ENCODE measurements around the gene HINT3. TPM values are rescaled to one million over a fixed set of nuclear protein-coding genes. Genes with fewer than 3 reads are reported as not detected.
"Not testable (repeated sequence)": the region's sequence is repeated elsewhere in the genome, so short reads cannot be mapped to it uniquely, and the experiment has no call there.

Gene HINT3
- total RNA-seq, 1 donor from 2014 or later = 17.4 TPM

DNA sequence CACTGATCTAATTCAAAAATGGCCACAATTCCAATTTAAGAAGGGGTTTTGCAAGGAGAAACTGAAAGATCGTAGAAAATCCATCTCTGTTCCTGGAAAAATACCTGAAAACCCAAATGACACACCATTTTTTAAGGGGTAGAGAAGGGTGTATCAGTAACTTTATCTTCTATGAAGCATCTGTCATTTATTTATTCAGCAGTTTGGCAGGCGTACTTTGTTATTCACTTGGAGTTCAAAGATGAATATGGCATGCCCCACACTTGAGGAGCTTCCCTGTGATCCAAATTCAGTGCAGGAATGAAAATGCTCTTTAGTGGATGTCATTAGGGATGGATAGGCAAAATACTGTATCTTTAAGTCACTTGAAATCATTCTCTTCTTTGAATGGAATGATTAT lies 7.2 kb downstream of the HINT3 start:
- Mint-ChIP-seq H3K36me3 (ENCODE audit: low read depth) (peaks cover 13% of the 10 kb centered on the region), H3K4me1 (no peaks in the 10 kb centered on the region), H3K27me3 (ENCODE audit: low read depth) (no peaks in the 10 kb centered on the region), H3K9me3 (no peaks in the 10 kb centered on the region), H3K4me3 (no peak overlapping the region), H3K27ac (ENCODE audit: unreplicated experiment) (no peak overlapping the region)
- no peak for DNase-seq (ENCODE audit: low read depth, low spot score)
- TF ChIP-seq, protein P1, sequence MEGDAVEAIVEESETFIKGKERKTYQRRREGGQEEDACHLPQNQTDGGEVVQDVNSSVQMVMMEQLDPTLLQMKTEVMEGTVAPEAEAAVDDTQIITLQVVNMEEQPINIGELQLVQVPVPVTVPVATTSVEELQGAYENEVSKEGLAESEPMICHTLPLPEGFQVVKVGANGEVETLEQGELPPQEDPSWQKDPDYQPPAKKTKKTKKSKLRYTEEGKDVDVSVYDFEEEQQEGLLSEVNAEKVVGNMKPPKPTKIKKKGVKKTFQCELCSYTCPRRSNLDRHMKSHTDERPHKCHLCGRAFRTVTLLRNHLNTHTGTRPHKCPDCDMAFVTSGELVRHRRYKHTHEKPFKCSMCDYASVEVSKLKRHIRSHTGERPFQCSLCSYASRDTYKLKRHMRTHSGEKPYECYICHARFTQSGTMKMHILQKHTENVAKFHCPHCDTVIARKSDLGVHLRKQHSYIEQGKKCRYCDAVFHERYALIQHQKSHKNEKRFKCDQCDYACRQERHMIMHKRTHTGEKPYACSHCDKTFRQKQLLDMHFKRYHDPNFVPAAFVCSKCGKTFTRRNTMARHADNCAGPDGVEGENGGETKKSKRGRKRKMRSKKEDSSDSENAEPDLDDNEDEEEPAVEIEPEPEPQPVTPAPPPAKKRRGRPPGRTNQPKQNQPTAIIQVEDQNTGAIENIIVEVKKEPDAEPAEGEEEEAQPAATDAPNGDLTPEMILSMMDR (conservative IDR thresholded peaks at IDR 0.05) = no peak

DNA sequence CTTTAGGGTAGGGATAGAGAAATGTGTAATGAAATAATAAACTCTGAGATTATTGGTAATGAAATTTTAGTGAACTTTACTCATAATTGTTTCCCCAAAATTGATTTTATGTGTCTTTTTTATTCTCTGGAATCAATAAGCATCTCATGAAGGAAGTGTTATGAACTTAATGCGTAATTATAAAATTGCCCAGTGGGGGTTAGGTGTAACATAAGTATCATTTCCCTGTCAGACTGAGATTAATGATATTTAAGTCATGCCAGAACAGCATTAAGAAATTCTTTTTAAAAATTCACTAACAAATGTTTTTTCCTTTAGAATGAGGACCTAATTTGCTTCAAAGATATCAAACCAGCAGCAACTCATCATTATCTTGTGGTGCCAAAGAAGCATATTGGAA lies 10.0 kb downstream of the HINT3 start:
- Mint-ChIP-seq H3K36me3 (ENCODE audit: low read depth) (peaks cover 18% of the 10 kb centered on the region), H3K4me3 (no peak overlapping the region), H3K4me1 (no peaks in the 10 kb centered on the region), H3K27me3 (ENCODE audit: low read depth) (no peaks in the 10 kb centered on the region), H3K27ac (ENCODE audit: unreplicated experiment) (no peak overlapping the region), H3K9me3 (no peaks in the 10 kb centered on the region)
- TF ChIP-seq, protein P1 (conservative IDR thresholded peaks at IDR 0.05) = no peak
- no peak for DNase-seq (ENCODE audit: low read depth, low spot score)

DNA sequence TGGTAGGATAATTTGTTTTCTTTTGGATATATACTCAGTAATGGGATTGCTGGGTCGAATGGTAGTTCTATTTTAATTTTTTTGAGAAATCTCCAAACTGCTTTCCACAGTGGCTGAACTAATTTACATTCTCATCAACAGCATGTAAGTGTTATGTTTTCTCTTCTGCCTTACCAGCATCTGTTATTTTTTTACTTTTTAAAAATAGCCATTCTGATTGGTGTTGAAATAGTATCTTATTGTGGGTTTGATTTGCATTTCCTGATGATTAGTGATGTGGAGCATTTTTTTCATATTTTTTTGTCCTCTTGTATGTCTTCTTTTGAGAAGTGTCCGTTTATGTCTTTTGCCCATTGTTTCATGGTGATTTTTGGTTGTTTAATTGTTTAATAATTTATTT lies 11.9 kb downstream of the HINT3 start:
- H3K36me3 Mint-ChIP-seq (ENCODE audit: low read depth) = peaks cover 18% of the 10 kb centered on the region
- H3K9me3 Mint-ChIP-seq = no peaks in the 10 kb centered on the region
- TF ChIP-seq, protein P1 (conservative IDR thresholded peaks at IDR 0.05) = no peak
- no peaks in the 10 kb centered on the region for H3K4me1 Mint-ChIP-seq
- no peaks in the 10 kb centered on the region for H3K27me3 Mint-ChIP-seq (ENCODE audit: low read depth)
- no peak overlapping the region for H3K27ac Mint-ChIP-seq (ENCODE audit: unreplicated experiment)
- no peak for DNase-seq (ENCODE audit: low read depth, low spot score)
- H3K4me3 Mint-ChIP-seq = no peak overlapping the region

DNA sequence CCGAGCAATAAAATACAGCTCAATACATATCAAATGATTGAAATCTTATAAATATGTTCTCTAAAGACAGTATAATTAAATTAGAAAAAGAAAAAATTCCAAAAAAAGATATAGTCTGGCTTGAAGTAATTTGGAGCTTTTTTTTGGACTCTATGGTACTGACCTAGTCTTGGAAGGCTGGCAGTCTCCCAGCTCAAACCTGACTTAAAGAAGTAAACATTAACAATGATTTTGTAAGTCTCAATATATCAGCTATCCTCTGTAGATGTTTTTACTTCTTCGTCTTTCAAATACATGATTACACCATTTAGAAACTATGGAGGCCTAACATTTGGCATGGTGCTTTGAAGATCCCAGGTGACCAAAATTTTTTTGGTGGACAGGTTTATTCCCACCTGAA lies 14.2 kb downstream of the HINT3 start:
- TF ChIP-seq, protein P1 (conservative IDR thresholded peaks at IDR 0.05) = no peak
- Mint-ChIP-seq H3K4me1 (peaks cover 4% of the 10 kb centered on the region), H3K27me3 (ENCODE audit: low read depth) (no peaks in the 10 kb centered on the region), H3K27ac (ENCODE audit: unreplicated experiment) (no peak overlapping the region), H3K36me3 (ENCODE audit: low read depth) (peaks cover 18% of the 10 kb centered on the region), H3K9me3 (no peaks in the 10 kb centered on the region), H3K4me3 (no peak overlapping the region)
- DNase-seq (ENCODE audit: low read depth, low spot score) = no peak

DNA sequence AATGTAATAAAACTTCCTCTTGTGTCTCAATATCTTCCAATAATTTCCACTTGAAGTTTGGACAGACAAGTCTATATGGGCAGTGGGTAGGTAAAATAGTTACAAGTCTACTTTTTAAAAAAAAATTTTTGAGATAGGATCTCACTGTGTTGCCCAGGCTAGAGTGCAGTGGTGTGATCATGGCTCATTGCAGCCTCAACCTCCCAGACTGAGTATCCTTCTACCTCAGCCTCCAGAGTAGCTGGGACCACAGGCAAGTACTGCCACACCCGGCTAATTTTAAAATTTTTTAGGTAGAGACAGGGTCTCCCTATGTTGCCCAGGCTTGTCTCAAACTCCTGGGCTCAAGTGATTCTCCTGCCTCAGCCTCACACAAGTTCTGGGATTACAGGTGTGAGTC lies 15.9 kb downstream of the HINT3 start:
- peaks cover 14% of the 10 kb centered on the region for H3K36me3 Mint-ChIP-seq (ENCODE audit: low read depth)
- not testable (repeated sequence) for H3K27ac Mint-ChIP-seq (ENCODE audit: unreplicated experiment); H3K27me3 Mint-ChIP-seq (ENCODE audit: low read depth); H3K4me1 Mint-ChIP-seq; DNase-seq (ENCODE audit: low read depth, low spot score); H3K4me3 Mint-ChIP-seq; H3K9me3 Mint-ChIP-seq

DNA sequence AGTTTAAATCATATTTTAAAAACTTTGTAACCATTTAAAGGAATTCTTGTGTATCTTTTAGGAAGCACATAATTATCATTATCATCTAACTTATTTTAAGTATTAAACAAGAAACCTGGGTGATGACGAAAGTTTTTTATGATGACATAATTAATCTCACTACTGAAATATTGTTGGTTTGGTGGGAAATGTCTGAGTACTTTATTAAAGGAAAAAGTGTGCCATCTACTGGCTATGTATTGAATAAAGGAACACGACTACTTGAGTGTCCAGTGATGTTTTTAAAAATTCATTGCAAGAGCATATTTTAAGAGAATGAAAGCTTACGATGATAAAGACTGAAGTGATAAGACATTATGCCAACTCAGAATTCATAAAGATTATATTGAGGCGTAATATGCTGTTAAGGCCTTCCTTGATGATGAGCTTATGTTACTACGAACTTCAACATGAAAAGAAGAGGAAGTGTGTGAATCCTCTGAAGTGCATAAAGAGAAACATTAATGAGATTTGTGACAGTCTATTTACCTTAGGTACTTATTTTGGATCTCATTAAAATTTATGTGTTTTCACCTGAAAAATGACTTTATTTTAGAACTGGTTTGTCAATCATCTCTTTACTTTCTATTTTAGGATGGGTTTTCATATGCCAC lies 17.8 kb downstream of the HINT3 start:
- DNase-seq (ENCODE audit: low read depth, low spot score) = no peak
- no peaks in the 10 kb centered on the region for H3K27me3 Mint-ChIP-seq (ENCODE audit: low read depth)
- no peaks in the 10 kb centered on the region for H3K9me3 Mint-ChIP-seq

More for the DNA sequence above, 17.8 kb downstream of the HINT3 start:
- Mint-ChIP-seq H3K36me3 (ENCODE audit: low read depth) (peaks cover 4% of the 10 kb centered on the region), H3K27ac (ENCODE audit: unreplicated experiment) (no peak overlapping the region), H3K4me3 (no peak overlapping the region), H3K4me1 (peaks cover 4% of the 10 kb centered on the region)
- TF ChIP-seq, protein P1 (conservative IDR thresholded peaks at IDR 0.05) = peak; percentile 73
